ENCODE measurements around the gene CADPS2.

Gene CADPS2

GRCh38 chr7:122380992-122381391, 505.3 kb downstream of the CADPS2 start:
- no peak overlapping the region for H3K4me3 ChIP-seq (ENCODE audit: low read length)
- TF ChIP-seq ZNF274 (IDR thresholded peaks at IDR 0.05; ENCODE audit: low read depth, low read length) = no peak

- no peak overlapping the region for H3K4me3 ChIP-seq (ENCODE audit: low read length)
- no peak for TF ChIP-seq ZNF274 (IDR thresholded peaks at IDR 0.05; ENCODE audit: low read depth, low read length)
Measured at GRCh38 chr7:122379491-122379890, 506.8 kb downstream of the CADPS2 start.

- TF ChIP-seq ZNF274 (IDR thresholded peaks at IDR 0.05; ENCODE audit: low read depth, low read length) = no peak
- H3K4me3 ChIP-seq (ENCODE audit: low read length) = no peak overlapping the region
Measured at GRCh38 chr7:122369756-122370155, 516.5 kb downstream of the CADPS2 start.

- H3K4me3 ChIP-seq (ENCODE audit: low read length) = no peak overlapping the region
- no peak for TF ChIP-seq ZNF274 (IDR thresholded peaks at IDR 0.05; ENCODE audit: low read depth, low read length)
Measured at GRCh38 chr7:122364761-122365280, 521.4 kb downstream of the CADPS2 start.

GRCh38 chr7:122363144-122363543, 523.1 kb downstream of the CADPS2 start:
- TF ChIP-seq ZNF274 (IDR thresholded peaks at IDR 0.05; ENCODE audit: low read depth, low read length) = no peak

GRCh38 chr7:122362473-122362872, 523.8 kb downstream of the CADPS2 start:
- TF ChIP-seq ZNF274 (IDR thresholded peaks at IDR 0.05; ENCODE audit: low read depth, low read length) = no peak
- H3K4me3 ChIP-seq (ENCODE audit: low read length) = no peak overlapping the region

More at GRCh38 chr7:122363144-122363543, 523.1 kb downstream of the CADPS2 start:
- no peak overlapping the region for H3K4me3 ChIP-seq (ENCODE audit: low read length)

GRCh38 chr7:122354656-122355055, 531.6 kb downstream of the CADPS2 start:
- H3K4me3 ChIP-seq (ENCODE audit: low read length) = no peak overlapping the region
- no peak for TF ChIP-seq ZNF274 (IDR thresholded peaks at IDR 0.05; ENCODE audit: low read depth, low read length)

- no peak overlapping the region for H3K4me3 ChIP-seq (ENCODE audit: low read length)
- TF ChIP-seq ZNF274 (IDR thresholded peaks at IDR 0.05; ENCODE audit: low read depth, low read length) = no peak
Measured at GRCh38 chr7:122352454-122352853, 533.8 kb downstream of the CADPS2 start.

GRCh38 chr7:122350701-122351100, 535.6 kb downstream of the CADPS2 start:
- H3K4me3 ChIP-seq (ENCODE audit: low read length) = no peak overlapping the region
- no peak for TF ChIP-seq ZNF274 (IDR thresholded peaks at IDR 0.05; ENCODE audit: low read depth, low read length)

- TF ChIP-seq ZNF274 (IDR thresholded peaks at IDR 0.05; ENCODE audit: low read depth, low read length) = no peak
- H3K4me3 ChIP-seq (ENCODE audit: low read length) = no peak overlapping the region
Measured at GRCh38 chr7:122344303-122344620, 542.0 kb downstream of the CADPS2 start.

- TF ChIP-seq ZNF274 (IDR thresholded peaks at IDR 0.05; ENCODE audit: low read depth, low read length) = no peak
- no peak overlapping the region for H3K4me3 ChIP-seq (ENCODE audit: low read length)
Measured at GRCh38 chr7:122343601-122344302, 542.5 kb downstream of the CADPS2 start.

GRCh38 chr7:122340427-122340826, 545.8 kb downstream of the CADPS2 start:
- no peak for TF ChIP-seq ZNF274 (IDR thresholded peaks at IDR 0.05; ENCODE audit: low read depth, low read length)

GRCh38 chr7:122339145-122339904, 546.9 kb downstream of the CADPS2 start:
- no peak overlapping the region for H3K4me3 ChIP-seq (ENCODE audit: low read length)
- TF ChIP-seq ZNF274 (IDR thresholded peaks at IDR 0.05; ENCODE audit: low read depth, low read length) = no peak

More at GRCh38 chr7:122340427-122340826, 545.8 kb downstream of the CADPS2 start:
- no peak overlapping the region for H3K4me3 ChIP-seq (ENCODE audit: low read length)

GRCh38 chr7:122337011-122337410, 549.2 kb downstream of the CADPS2 start:
- H3K4me3 ChIP-seq (ENCODE audit: low read length) = no peak overlapping the region
- TF ChIP-seq ZNF274 (IDR thresholded peaks at IDR 0.05; ENCODE audit: low read depth, low read length) = no peak
